Chondrocyte (in vitro differentiated cells): ENCODE data around the gene TRPM4. TPM values are rescaled to one million over a fixed set of nuclear protein-coding genes. Genes with fewer than 3 reads are reported as not detected.
"Not testable (repeated sequence)": the region's sequence is repeated elsewhere in the genome, so short reads cannot be mapped to it uniquely, and the experiment has no call there.

Experiments used
- DNase-seq: peaks from one replicate; pipeline ENCODE4 v3.0.0; 2021; ENCODE audit warnings: mixed read lengths, low spot score
- H3K27ac Mint-ChIP-seq: one replicate; pipeline ENCODE4 v1.8.0; 2021; ENCODE audit warnings: mild to moderate bottlenecking, moderate library complexity, mixed read lengths; ENCODE audit not compliant: unreplicated experiment
- H3K27me3 Mint-ChIP-seq: 2 replicates; pipeline ENCODE4 v1.8.0; 2021; ENCODE audit warnings: low read depth, mixed read lengths
- H3K36me3 Mint-ChIP-seq: 2 replicates; pipeline ENCODE4 v1.8.0; 2021; ENCODE audit warnings: low read depth, mixed read lengths
- H3K4me1 Mint-ChIP-seq: 2 replicates; pipeline ENCODE4 v1.8.0; 2021; ENCODE audit warnings: low read depth, mild to moderate bottlenecking, mixed read lengths
- H3K4me3 Mint-ChIP-seq: one replicate; pipeline ENCODE4 v1.8.0; 2021; ENCODE audit warnings: mild to moderate bottlenecking, moderate library complexity, mixed read lengths; ENCODE audit not compliant: unreplicated experiment
- H3K9me3 Mint-ChIP-seq: 2 replicates; pipeline ENCODE4 v1.8.0; 2021; ENCODE audit warnings: low read depth, mixed read lengths
- total RNA-seq: library from RNA; stranded (reverse); gene quantifications from 3 replicates; pipeline ENCODE4 v1.2.1, GENCODE V29; 2021
- TF ChIP-seq, protein P1 (sequence below): fragments of 200-600 bp; sonication (generic); IDR thresholded peaks from 2 replicates; pipeline ENCODE4 v1.5.0; 2021; ENCODE audit warnings: antibody characterized with exemption, mild to moderate bottlenecking, moderate library complexity

Gene TRPM4
- total RNA-seq, 1 donor from 2014 or later = 50.2 TPM

DNA sequence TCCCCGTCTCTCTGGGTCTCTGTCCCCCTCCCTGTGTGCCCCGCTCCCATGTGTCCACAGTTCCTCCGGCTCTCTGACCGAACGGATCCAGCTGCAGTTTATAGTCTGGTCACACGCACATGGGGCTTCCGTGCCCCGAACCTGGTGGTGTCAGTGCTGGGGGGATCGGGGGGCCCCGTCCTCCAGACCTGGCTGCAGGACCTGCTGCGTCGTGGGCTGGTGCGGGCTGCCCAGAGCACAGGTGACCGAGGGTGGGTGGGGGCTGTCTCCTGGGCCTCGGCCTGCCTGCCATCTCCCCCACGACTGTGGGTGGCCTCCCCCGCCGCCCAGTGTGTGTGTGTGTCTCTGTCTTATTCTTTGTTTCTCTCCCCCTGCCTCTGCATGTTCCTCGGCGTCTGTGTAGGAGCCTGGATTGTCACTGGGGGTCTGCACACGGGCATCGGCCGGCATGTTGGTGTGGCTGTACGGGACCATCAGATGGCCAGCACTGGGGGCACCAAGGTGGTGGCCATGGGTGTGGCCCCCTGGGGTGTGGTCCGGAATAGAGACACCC, 10.3 kb downstream of the TRPM4 start:
- no peak for DNase-seq
- Mint-ChIP-seq H3K36me3 (peaks cover 14% of the 10 kb centered on the region), H3K27me3 (no peaks in the 10 kb centered on the region), H3K9me3 (no peaks in the 10 kb centered on the region), H3K4me1 (peaks cover 7% of the 10 kb centered on the region), H3K4me3 (no peak overlapping the region), H3K27ac (no peak overlapping the region)
- TF ChIP-seq, protein P1, sequence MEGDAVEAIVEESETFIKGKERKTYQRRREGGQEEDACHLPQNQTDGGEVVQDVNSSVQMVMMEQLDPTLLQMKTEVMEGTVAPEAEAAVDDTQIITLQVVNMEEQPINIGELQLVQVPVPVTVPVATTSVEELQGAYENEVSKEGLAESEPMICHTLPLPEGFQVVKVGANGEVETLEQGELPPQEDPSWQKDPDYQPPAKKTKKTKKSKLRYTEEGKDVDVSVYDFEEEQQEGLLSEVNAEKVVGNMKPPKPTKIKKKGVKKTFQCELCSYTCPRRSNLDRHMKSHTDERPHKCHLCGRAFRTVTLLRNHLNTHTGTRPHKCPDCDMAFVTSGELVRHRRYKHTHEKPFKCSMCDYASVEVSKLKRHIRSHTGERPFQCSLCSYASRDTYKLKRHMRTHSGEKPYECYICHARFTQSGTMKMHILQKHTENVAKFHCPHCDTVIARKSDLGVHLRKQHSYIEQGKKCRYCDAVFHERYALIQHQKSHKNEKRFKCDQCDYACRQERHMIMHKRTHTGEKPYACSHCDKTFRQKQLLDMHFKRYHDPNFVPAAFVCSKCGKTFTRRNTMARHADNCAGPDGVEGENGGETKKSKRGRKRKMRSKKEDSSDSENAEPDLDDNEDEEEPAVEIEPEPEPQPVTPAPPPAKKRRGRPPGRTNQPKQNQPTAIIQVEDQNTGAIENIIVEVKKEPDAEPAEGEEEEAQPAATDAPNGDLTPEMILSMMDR = no peak

DNA sequence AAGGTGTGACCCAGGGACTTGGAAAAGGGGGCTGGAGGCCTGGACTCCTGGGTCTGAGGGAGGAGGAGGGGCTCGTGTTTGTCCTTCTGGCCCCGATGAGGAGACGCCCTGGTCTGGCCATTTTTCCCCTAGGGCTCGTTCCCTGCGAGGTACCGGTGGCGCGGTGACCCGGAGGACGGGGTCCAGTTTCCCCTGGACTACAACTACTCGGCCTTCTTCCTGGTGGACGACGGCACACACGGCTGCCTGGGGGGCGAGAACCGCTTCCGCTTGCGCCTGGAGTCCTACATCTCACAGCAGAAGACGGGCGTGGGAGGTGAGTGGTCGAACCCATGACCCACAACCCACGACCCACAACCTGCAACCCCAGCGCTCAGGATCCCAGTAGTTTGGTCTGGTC, 10.8 kb downstream of the TRPM4 start:
- H3K4me1 Mint-ChIP-seq = peaks cover 7% of the 10 kb centered on the region
- no peak overlapping the region for H3K4me3 Mint-ChIP-seq
- TF ChIP-seq, protein P1 = no peak
- no peaks in the 10 kb centered on the region for H3K9me3 Mint-ChIP-seq
- no peak overlapping the region for H3K27ac Mint-ChIP-seq
- H3K27me3 Mint-ChIP-seq = no peaks in the 10 kb centered on the region
- no peak for DNase-seq
- H3K36me3 Mint-ChIP-seq = peaks cover 14% of the 10 kb centered on the region

DNA sequence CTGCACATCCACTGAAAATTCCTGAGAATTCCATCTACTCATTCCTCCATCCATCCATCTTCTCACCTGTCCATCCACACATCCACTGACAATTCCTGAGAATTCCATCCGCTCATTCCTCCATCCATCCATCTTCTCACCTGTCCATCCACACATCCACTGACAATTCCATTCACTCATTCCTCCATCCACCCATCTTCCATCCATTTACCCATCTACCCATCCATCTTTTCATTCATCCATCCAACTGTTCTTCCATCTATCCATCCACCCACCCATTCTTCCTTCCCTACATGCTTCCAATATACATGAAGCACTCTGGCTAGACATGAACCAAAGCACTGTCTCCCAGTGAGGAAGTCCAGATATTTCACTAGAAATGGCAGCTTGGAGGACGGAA, 15.6 kb downstream of the TRPM4 start:
- TF ChIP-seq, protein P1 = no peak
- Mint-ChIP-seq H3K27ac (no peak overlapping the region), H3K9me3 (no peaks in the 10 kb centered on the region), H3K27me3 (no peaks in the 10 kb centered on the region), H3K4me1 (peaks cover 4% of the 10 kb centered on the region), H3K36me3 (peaks cover 20% of the 10 kb centered on the region), H3K4me3 (no peak overlapping the region)
- no peak for DNase-seq

DNA sequence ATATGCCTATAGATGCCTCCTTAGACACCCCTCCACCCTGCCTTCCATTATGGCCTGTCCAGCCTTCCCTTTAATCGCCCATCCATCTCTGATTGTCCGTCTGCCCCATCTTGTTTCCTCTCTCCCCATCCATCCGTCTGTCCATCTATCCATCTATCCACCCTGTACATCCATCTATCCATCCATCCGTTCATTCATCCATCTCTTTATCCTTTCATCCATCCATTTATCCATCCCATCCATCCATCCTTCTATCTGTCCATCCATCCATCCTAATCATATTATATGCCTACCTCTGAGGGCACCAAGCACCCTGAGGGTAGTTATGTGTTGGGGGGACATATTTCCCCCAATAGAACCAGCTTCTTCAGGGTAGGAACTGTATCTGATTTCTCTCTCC, 23.1 kb downstream of the TRPM4 start:
- no peak for DNase-seq
- TF ChIP-seq, protein P1 = no peak
- Mint-ChIP-seq H3K4me3 (no peak overlapping the region), H3K27ac (no peak overlapping the region), H3K36me3 (peaks cover 42% of the 10 kb centered on the region), H3K9me3 (peaks cover 8% of the 10 kb centered on the region), H3K27me3 (no peaks in the 10 kb centered on the region), H3K4me1 (peaks cover 4% of the 10 kb centered on the region)

DNA sequence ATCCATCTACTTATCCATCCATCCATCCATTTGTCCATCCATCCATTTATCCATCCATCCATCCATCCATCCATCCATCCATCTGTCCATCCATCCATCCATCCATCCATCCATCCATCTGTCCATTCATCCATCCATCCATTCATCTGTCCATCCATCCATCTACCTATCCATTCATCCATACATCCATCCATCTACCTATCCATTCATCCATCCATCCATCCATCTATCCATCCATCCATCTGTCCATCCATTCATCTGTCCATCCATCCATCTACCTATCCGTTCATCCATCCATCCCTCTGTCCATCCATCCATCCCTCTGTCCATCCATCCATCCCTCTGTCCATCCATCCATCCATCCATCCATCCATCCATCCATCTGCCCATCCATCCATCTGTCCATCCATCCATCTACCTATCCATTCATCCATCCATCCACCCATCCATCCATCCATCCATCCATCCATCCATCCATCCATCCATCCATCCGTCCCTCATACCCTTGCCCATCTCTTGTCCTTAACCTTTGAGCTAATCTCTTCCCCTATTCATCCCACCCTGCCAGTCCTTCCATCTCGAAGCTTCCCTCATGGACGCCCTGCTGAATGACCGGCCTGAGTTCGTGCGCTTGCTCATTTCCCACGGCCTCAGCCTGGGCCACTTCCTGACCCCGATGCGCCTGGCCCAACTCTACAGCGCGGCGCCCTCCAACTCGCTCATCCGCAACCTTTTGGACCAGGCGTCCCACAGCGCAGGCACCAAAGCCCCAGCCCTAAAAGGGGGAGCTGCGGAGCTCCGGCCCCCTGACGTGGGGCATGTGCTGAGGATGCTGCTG, 24.6 kb downstream of the TRPM4 start:
- H3K9me3 Mint-ChIP-seq, H3K4me3 Mint-ChIP-seq, H3K27me3 Mint-ChIP-seq, H3K27ac Mint-ChIP-seq, H3K4me1 Mint-ChIP-seq, DNase-seq: not testable (repeated sequence)
- H3K36me3 Mint-ChIP-seq = peaks cover 42% of the 10 kb centered on the region
